GM21723 (cell line): Measurements from ENCODE around the gene ARAP3.
"Not testable (repeated sequence)": the region's sequence is repeated elsewhere in the genome, so short reads cannot be mapped to it uniquely, and the experiment has no call there.

Source experiments
- ATAC-seq: cut with Tn5 transposase; IDR thresholded peaks from one replicate; pipeline ENCODE4 v1.9.1; 2021; ENCODE audit warnings: mild to moderate bottlenecking, moderate library complexity; ENCODE audit not compliant: unreplicated experiment

Gene ARAP3, protein sequence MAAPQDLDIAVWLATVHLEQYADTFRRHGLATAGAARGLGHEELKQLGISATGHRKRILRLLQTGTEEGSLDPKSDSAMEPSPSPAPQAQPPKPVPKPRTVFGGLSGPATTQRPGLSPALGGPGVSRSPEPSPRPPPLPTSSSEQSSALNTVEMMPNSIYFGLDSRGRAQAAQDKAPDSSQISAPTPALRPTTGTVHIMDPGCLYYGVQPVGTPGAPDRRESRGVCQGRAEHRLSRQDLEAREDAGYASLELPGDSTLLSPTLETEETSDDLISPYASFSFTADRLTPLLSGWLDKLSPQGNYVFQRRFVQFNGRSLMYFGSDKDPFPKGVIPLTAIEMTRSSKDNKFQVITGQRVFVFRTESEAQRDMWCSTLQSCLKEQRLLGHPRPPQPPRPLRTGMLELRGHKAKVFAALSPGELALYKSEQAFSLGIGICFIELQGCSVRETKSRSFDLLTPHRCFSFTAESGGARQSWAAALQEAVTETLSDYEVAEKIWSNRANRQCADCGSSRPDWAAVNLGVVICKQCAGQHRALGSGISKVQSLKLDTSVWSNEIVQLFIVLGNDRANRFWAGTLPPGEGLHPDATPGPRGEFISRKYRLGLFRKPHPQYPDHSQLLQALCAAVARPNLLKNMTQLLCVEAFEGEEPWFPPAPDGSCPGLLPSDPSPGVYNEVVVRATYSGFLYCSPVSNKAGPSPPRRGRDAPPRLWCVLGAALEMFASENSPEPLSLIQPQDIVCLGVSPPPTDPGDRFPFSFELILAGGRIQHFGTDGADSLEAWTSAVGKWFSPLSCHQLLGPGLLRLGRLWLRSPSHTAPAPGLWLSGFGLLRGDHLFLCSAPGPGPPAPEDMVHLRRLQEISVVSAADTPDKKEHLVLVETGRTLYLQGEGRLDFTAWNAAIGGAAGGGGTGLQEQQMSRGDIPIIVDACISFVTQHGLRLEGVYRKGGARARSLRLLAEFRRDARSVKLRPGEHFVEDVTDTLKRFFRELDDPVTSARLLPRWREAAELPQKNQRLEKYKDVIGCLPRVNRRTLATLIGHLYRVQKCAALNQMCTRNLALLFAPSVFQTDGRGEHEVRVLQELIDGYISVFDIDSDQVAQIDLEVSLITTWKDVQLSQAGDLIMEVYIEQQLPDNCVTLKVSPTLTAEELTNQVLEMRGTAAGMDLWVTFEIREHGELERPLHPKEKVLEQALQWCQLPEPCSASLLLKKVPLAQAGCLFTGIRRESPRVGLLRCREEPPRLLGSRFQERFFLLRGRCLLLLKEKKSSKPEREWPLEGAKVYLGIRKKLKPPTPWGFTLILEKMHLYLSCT (N-terminal part only)

DNA sequence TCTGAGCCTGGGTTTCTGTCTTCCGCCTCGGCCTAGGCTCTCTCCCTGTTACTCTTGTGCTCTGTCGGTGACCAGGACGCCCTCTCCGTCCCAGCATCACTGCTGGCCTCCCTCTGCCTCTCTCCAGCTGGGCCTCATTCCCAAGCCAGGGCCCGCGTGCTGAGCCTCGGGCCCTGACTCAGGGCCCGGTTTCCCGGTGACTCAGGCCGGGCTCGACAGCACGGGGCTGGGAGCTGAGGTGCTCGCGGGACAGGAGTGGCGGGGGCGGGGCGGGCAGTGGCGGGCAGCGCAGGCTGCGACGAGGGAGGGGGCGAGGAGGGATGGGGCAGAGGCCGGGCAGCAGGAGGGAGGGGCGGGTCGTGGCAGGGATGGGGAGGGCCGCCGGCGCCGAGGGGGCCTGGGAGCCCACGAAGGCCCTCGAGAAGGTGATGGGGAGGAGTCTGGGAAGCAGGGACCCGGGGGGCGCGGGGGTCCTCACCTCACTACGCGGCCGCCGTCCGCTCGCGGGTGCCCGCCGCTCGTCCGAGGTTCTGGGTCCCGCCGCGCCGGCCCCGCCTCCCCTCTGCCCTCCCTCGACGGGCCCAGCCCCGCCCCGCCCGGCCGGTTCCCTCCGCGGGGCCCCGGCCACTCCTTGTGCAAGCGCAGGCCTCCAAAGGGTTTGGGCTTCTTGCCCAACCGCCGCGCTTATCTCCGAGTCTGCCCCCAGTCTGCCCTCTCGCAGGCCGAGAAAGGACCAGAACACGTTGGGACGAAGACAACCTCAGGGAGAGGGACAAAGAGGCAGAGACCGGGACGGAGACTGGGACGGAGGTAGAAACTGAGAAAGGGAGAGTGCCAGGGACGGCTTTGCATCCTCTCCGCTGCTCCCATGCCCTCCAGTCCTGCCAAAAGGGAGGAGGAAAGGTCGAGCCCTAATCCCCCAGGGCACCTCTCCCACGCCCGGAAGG is at the start of gene ARAP3:
ARAP3 (minus strand) TSS at position 536 of the 947 bp plus-strand sequence. CDS start 1,744 bp downstream, outside the sequence.
- no peak for ATAC-seq

DNA sequence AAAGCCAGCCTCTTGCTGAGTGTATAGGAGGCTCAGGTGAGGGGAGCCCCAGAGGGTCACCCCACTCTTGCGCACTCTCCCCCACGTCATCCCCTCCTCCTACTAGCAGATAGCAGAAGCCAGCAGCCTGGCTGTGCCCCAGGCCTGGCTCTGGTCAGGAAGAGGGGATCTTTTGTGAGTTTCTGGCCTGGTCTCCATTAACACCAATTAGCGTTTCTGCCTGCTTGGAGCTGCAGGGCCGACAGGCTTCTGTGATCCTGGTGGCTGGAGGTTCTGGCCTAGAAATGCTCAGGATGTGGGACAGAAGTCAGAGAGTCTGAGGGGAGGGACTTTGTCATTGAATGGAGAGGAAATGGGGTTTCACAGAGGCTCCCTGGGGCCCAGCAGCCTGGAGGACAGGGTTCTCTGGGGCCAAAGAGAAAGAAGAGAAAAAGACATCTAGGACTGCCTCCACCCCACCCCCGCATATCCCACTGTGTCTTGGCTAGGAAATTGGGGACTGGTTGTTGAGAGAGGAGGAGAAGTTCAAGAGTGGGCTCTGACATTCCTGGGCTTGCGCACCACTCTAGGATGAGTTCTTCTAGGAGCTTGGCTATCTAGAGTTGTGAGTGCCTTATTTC is 47.5 kb upstream of the ARAP3 start:
- no peak for ATAC-seq

DNA sequence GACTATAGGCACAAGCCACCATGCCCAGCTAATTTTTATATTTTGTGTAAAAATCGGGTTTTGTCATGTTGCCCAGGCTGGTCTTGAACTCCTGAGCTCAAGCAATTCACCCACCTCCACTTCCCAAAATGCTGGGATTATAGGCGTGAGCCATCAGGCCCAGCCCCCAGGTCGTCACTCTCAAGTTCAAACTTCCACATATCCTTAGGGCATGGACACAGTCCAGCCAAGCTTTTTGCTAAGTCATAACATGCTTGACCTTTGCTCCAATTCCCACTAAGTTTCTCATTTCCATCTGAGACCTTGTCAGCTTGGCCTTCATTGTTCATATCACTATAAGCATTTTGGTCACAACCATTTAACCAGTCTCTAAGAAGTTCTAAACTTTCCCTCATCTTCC is 43.9 kb upstream of the ARAP3 start:
- ATAC-seq: no peak

DNA sequence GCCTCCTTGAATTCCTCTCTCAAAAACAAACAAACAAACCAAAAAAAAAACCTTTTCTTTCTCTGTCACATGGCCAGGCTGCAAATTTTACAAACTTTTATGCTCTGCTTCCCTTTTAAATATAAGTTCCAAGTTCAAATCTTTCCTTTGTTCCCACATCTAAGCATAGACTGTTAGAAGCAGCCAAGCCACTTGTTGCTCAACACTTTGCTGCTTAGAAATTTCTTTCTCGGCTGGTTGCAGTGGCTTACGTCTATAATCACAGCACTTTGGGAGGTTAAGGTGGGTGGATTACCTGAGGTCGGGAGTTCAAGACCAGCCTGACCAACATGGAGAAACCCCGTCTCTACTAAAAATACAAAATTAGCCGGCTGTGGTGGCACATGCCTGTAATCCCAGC is 43.1 kb upstream of the ARAP3 start:
- not testable (repeated sequence) for ATAC-seq

DNA sequence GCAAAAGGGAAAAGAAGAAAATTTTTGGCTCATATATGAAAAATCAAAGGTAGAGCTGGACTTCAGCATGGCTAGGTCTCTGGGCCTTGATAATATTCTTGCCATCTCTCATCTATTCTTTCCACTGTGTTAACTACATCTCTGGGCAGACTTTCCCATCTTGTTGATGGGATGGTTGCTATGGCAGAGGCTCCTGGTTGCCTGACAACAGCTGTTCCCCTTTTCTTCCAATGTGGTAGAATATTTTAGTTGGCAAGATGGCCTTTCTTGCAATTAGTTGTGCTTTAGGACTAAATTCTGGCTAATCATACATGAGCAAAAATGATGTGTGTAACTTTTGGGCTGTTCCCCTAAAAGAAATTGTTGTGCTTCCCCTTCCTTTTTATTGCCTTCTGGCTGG is 40.2 kb upstream of the ARAP3 start:
- ATAC-seq: no peak

DNA sequence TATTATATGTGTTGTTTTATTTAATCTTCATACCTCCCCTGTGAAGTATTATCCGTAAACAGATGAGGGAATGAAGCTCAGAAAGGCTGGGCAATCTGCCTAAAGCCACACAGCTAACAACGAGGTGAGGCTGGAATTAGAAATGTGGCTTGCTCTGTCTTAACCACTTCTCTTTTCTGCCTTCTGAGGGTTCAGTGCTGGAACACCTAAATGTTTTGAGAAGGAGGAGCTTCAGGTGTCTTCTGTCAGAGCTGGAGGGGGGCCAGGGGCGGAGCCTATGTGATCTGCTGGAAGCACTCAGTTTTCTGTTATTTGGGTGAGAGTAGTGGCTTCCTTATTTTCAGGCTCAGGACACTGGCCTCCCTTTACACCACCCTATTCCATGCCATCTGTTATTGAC is 35.0 kb upstream of the ARAP3 start:
- ATAC-seq: no peak

DNA sequence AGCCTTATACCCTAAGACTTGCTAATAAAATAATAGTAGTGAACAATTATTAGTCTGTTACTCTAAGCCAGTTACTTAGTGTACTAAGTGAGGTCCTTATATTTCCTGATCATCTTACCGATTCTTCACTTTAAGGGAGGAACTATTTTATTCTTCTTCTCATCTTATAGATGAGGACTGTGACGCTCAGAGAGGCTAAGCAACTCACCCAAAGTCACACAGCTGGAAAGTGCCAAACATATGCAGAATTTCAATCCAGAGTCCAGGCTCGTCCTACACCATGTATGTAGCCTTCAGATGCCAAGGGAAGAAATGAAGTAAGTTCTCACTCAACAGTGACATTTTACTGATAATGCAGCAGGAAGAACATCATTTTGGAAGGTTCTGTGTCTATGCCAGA is 34.4 kb upstream of the ARAP3 start:
- ATAC-seq: no peak

DNA sequence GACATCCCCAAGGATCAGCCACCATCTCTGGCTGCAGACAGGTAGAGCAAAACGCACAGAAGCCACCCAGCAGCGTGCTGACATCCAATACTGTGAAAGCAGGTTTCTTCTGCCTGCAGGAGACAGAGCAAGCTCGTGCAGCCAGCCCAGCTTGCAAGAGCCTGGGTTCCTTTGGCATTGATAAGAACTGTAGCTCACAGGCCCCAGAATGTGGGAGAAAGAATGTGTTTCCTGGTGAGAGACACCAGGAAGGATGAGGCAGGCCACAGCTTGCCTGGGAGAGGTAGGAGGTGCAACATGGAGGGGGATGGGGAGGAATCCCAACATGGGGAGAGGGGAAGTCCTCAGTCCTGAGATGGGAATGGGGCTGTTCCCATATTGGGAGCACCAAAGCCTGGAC is 34.0 kb upstream of the ARAP3 start:
- ATAC-seq: no peak

DNA sequence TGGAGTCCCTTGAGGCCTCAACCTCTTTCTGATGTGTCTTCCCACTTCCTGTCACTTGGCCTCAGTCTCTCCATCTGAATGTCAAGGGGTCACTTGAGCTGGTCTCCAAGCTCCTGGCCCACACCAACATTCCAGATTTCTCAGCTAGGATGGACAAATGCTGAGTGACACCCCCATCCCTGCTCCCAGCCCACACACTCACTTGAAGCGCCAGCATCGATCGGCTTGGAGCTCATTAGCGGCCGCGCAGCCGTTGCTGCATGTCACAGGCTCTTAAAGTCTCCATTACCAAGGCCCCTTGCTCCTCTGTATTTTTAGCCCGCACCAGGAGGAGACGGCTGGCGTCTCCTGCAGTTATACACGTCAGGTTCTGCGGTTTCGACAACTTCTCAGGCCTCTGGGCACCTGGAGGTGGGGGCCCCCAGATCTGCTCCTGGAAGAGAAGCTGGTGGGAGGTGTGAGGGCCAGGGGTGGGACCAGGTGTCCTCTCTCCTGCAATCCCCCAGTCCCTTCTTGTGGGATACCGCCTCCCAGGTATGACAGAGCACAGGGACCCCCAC is 33.4 kb upstream of the ARAP3 start:
- no peak for ATAC-seq

DNA sequence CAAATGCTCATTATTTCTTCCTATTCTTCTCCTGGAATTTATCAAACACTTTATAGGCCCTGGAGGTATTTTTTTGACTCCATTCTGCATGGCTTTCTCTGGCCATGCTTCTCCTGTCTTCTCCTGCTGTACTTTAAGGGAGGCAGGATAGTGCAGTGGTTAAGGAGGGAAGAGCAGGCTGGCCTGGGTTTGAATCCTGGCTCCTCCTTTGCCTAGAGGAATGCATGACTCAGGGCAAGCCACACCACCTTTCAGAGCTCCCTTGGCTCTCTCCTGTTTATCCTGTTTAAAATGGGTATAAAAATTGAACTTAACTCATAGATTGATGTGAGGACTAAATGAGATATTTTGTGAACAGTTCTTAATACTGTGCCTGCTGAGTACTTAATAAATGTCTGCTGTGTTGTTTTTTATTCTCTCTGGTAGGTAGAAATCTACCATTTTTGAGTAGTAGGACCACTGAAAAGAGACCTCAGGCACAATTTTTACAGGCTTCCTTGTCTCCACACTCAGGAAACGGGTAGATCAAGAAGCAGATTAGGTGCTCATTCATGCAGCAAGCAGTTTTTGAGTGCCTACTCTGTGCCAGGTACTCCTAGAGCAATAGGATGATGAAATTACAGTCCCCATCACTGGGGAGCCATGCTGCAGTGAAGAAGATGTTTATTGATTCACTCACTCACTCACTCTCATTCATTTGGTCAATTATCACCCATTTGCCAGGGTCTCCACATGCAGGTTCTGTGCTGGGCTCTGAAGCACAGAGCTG is 32.7 kb upstream of the ARAP3 start:
- no peak for ATAC-seq

DNA sequence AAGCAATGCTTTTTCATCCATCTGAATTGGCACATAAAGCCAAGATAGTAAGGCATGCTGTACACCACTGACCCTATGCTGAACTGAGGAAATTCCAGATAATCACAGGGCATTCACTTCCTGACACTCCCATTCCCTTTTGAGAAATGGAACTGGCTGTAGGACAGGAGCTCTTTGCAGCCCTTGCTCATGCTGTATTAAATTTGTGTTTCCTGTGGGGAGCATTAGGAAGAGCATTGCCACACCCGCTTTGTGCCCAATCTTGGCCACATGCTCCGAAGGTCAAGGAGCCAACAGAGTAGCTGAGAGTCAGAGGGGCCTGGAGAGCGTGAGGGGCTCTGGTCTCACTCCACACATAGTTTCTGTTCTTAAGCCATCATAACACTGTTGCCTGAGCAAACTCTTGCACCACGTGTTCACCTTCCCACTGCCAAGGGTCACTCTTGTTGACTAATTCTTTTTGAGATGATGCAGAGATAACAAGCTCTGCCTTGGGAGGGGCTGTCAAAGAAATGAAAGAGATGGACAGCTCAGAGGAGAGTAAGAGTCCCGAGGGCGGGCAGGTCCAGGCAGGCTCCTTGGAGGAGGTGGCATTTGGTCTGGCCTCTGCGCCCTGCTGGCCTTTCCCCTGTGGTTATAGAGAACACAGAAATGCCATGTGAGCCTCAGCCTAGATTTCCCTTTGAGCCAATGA is 31.7 kb upstream of the ARAP3 start:
- no peak for ATAC-seq

DNA sequence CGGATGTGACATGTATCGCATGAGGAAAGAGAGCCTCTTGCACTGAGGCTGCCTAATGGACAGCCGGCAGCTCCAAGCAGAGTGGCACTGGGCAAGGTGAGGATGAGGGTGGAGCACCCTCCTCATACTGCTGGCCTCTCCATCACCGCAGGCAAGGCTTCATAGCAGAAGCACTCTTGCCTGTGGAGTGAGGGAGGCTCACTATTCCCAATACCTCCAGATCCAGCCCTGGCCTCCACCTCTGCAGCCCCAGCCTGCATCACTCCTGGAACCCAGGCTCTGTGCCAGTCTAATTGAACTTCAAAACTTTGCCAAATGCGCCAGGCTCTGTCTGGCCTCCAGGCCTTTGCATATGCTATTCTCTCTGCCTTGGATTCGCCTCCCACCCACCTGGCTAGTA is 29.7 kb upstream of the ARAP3 start:
- ATAC-seq: no peak

DNA sequence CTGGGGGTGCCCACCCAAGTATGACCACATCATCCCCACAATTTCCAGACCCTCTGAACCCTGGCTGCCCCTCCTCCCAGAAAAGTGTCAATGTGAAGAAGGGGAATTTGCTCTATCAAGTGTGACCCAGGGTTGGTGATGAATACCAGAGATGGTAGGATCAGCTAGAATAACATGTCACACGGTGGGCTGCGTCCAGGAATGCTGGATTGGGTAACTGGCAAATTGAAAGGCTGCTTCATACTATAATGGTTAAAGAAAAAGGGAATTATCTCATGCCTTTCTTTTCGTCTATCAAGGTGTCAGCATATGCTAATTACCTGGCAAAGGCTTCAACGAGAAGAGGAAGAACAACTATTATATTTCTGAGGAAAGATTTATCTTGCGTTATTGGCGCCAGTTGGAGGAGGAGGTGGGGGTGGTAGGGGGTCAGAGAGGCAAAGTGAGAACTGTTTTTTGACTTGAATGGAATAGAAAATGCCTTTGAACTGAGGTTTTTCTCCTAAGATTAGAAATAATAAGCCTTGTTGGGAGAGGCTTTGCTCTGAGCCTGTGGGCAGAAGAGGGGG is 27.8 kb upstream of the ARAP3 start:
- ATAC-seq: no peak

DNA sequence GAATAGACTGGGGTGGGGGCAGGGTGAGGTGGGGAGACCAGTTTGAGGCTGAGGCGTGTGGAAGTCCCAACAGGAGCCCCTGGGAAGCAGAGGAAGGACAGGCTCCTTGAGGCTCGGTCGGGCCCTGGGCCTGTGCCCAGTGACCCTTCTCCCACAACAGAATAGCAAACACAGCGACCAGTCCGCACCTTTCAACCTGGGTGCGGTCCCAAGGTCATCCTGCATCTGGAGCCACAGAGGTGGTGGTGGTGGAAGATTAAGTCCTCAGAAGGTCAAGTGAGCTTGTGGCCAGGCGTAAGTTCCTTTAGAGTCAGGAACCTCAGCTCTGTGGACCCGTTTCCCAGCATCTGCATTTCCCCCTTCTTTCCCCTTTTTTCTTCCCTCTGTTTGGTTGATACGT is 26.0 kb upstream of the ARAP3 start:
- no peak for ATAC-seq

DNA sequence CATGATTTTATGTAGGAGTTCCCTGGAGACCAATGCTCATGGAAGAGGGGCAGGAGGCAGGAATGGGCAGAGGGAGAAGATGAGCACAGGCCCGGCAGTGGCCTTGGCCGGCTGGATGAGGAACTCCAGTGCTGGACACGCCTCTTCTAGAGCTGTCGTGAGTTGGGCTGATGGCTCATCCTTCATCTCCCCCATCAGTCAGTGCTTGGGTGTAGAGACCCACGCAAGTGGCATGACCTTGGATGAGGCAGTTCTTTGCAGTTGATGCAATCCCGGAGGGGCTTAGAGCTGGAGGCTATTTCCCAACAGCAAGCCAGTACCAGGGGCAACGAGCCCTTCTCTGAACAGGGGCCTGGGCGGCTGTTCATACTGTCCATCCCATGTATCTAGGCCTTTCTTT is 25.5 kb upstream of the ARAP3 start:
- ATAC-seq: no peak

DNA sequence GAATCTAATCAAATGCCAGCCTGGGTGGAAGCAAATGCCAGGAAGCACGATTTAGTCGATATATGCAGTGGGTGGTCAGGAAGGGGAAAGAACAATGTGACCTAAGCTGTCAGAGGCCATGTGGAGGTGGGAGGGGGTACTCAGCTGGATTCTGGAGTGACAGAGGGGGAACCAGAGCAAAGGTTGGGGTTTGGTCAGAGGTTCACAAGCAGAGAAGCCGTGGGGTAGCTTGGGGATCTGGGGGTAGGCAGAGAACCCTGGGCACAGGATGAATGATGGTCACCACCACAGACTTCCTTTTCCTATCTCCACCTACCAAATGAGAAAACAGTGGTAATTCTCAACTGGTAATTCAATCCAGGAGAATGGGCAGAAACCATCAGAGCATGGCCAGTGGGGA is 24.1 kb upstream of the ARAP3 start:
- no peak for ATAC-seq

DNA sequence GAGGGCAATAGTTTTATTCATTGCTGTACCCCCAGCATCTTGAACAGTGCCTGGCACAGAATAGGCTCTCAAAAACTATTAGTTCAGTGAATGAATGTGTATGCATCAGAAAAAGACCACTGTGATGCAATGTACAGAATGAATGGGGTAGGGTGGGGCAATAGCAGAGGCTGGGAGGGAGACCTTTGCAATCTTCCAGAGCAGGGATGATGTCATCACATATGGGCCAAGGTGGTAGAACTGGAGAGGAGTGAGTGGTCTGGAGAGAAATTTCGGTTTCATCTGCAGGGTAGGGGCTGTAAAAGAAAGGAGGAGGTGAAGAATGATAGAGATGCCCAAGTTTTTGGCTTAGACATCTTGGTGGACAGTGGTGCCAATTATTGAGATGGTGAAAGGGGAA is 23.4 kb upstream of the ARAP3 start:
- no peak for ATAC-seq
